H1 (cell line): ENCODE measurements around the gene PGD. TPM values are rescaled to one million over a fixed set of nuclear protein-coding genes. Genes with fewer than 3 reads are reported as not detected.

ENCODE experiments used
- ASH2L ChIP-seq: fragments of 200-600, 300-600 bp; sonication (generic); IDR thresholded peaks from one replicate; pipeline ENCODE4 v1.7.1; 2017; ENCODE audit warnings: low read length
- CHD2 ChIP-seq: IDR thresholded peaks from 2 replicates; pipeline ENCODE4 v1.6.1; 2012; ENCODE audit warnings: low read length, improper control_type of control experiment
- CTBP2 ChIP-seq: IDR thresholded peaks from 2 replicates; pipeline ENCODE4 v1.7.0; 2011; ENCODE audit warnings: borderline replicate concordance, mild to moderate bottlenecking, moderate library complexity, mixed read lengths, low read length; ENCODE audit not compliant: insufficient read depth, insufficient read length
- EGR1 ChIP-seq: IDR thresholded peaks from 2 replicates; pipeline ENCODE4 v1.6.1; 2011; ENCODE audit warnings: low read depth, low read length, borderline replicate concordance
- EP300 ChIP-seq, 2 experiments: IDR thresholded peaks; 1 replicate in 1 of 2; 2 replicates in 1 of 2; pipeline ENCODE4 v1.6.1; 2011 to 2012; ENCODE audit warnings: low read depth in 2 of 2, low read length in 2 of 2, mild to moderate bottlenecking in 2 of 2, borderline replicate concordance in 1 of 2, inconsistent platforms in 1 of 2, moderate library complexity in 1 of 2
- HDAC6 ChIP-seq: IDR thresholded peaks from one replicate; pipeline ENCODE4 v1.7.1; 2012; ENCODE audit warnings: low read depth, mild to moderate bottlenecking, inconsistent platforms, low read length, moderate library complexity
- NRF1 ChIP-seq: IDR thresholded peaks from 2 replicates; pipeline ENCODE4 v1.6.1; 2011; ENCODE audit warnings: mild to moderate bottlenecking, low read depth, low read length, improper control_type of control experiment
- POLR2A ChIP-seq, 2 experiments: IDR thresholded peaks; 1 replicate in 1 of 2; 2 replicates in 1 of 2; pipeline ENCODE4 v1.6.1; 2011; ENCODE audit warnings: low read depth in 2 of 2, low read length in 2 of 2, mild to moderate bottlenecking in 2 of 2; ENCODE audit errors: control extremely low read depth in 1 of 2
- POLR2AphosphoS5 ChIP-seq: IDR thresholded peaks from 2 replicates; pipeline ENCODE4 v1.6.1; 2011; ENCODE audit warnings: low read depth, low read length
- RAD21 ChIP-seq, 2 experiments: IDR thresholded peaks in 1 of 2; conservative IDR thresholded peaks in 1 of 2; 2 replicates each; pipeline ENCODE4 v1.6.1; 2011; ENCODE audit warnings: low read depth in 2 of 2, low read length in 2 of 2, improper control_type of control experiment in 1 of 2, inconsistent platforms in 1 of 2, mild to moderate bottlenecking in 1 of 2, moderate library complexity in 1 of 2
- RBBP5 ChIP-seq: IDR thresholded peaks from 2 replicates; pipeline ENCODE4 v1.7.1; 2012; ENCODE audit warnings: low read depth, mild to moderate bottlenecking, inconsistent platforms, low read length, moderate library complexity, borderline replicate concordance
- SAP30 ChIP-seq: fragments of 300-600 bp; sonication (generic); IDR thresholded peaks from 2 replicates; pipeline ENCODE4 v1.7.1; 2012; ENCODE audit warnings: low read length, moderate library complexity, mild to moderate bottlenecking, inconsistent platforms; ENCODE audit not compliant: insufficient read depth, insufficient replicate concordance
- SIN3A ChIP-seq, 2 experiments: IDR thresholded peaks in 1 of 2; conservative IDR thresholded peaks in 1 of 2; 2 replicates each; pipeline ENCODE4 v1.6.1; 2011 to 2012; ENCODE audit warnings: low read length in 2 of 2, improper control_type of control experiment in 1 of 2, low read depth in 1 of 2, mild to moderate bottlenecking in 1 of 2
- SP4 ChIP-seq: IDR thresholded peaks from 2 replicates; pipeline ENCODE4 v1.6.1; 2012; ENCODE audit warnings: low read length, inconsistent platforms
- SRF ChIP-seq: IDR thresholded peaks from 2 replicates; pipeline ENCODE4 v1.6.1; 2011; ENCODE audit warnings: mild to moderate bottlenecking, low read depth, low read length, moderate library complexity
- TAF1 ChIP-seq: IDR thresholded peaks from 2 replicates; pipeline ENCODE4 v1.6.1; 2011; ENCODE audit warnings: mild to moderate bottlenecking, low read depth, low read length
- polyA plus RNA-seq, 7 experiments: library from polyadenylated mRNA; depleted of rRNA in 3 of 7; stranded (reverse) in 5 of 7; unstranded in 2 of 7; fragments of >200 nt in 5 of 7; fragments of 200-250 nt in 2 of 7; gene quantifications; 1 replicate in 5 of 7; 2 replicates in 1 of 7; 4 replicates in 1 of 7; pipeline versions ENCODE4 v1.2.1 to v1.2.3, GENCODE V29; 2011 to 2013; ENCODE audit warnings: missing spikeins in 2 of 7, mixed read lengths in 2 of 7
- total RNA-seq: library from RNA; stranded (reverse); fragmentation: NEBNext Ultra II Directional; extraction: Animal tissue kit (Norgen Biotek cat#: 25700); gene quantifications from 2 replicates; pipeline ENCODE4 v1.2.1, GENCODE V29; 2021
- TF ChIP-seq, protein P1 (sequence below): IDR thresholded peaks from 2 replicates; pipeline ENCODE4 v1.6.1; 2011; ENCODE audit warnings: low read length, improper control_type of control experiment
- TF ChIP-seq, protein P2 (sequence below): IDR thresholded peaks from 2 replicates; pipeline ENCODE4 v1.6.1; 2012; ENCODE audit warnings: inconsistent platforms
- TF ChIP-seq, protein P3 (sequence below): IDR thresholded peaks from 2 replicates; pipeline ENCODE4 v1.6.1; 2012; ENCODE audit warnings: inconsistent platforms
- TF ChIP-seq, protein P4 (sequence below): IDR thresholded peaks from 2 replicates; pipeline ENCODE4 v1.6.1; 2011; ENCODE audit warnings: low read depth, mild to moderate bottlenecking, low read length; ENCODE audit not compliant: insufficient read depth

The PGD gene
- total and polyA plus RNA-seq, 2 of the 8 experiments (the other 6 are each of a cell fraction or from before 2014, with no cell fraction given) = 191 to 331 TPM

DNA sequence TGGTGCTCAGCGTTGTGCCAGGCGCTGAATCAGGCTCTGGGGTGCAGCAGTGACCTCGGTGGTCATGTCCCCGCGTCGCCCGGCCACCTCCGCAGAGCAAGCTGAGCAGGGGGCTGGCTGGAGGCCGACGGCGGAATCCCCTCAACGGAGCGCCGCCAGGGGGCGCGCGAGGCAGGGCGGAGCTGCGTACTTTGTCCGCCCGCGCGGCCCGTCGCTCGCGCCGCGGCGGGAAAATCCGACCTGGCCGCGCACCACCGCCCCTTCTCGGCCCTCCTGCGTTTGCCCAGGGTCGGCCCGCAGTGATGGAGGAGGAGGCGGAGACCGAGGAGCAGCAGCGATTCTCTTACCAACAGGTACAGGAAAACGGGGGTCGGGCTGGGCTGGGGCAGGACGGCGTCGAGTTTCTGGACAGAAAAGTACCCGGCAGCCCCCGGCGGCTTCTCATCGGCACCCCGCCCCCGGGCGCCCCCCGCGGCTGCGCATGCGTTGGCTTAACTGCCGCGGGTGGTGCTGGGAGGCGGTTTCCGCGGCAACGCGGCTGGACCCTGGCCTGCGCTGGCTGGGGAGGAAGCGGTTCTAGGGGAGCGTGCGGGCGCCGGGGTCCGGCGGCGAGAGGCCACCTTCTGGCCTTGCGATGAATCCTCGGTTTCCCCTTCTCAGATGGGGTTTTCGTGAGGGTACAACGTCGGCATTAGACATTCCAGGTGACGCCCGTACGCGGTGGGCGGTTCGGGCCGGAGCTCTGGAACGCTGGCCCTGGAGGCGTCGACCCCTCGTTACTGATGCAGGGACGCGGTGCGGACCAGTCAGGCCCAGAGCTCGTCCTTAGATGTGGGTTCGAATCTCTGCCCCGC is 31.6 kb downstream of the PGD start, which contains the start of gene CENPS (continued):
- no peak for TF ChIP-seq EP300 (IDR thresholded peaks at IDR 0.05; ENCODE audit: borderline replicate concordance in 1 of 2, low read depth in 2 of 2, low read length in 2 of 2)
- peak; percentile 3; the same call in 1 of the 2 replicates for TF ChIP-seq SRF
- TF ChIP-seq TAF1 = peak; percentile 80
- no peak; the same call in 1 of the 2 replicates for TF ChIP-seq SP4
- TF ChIP-seq, protein P1, sequence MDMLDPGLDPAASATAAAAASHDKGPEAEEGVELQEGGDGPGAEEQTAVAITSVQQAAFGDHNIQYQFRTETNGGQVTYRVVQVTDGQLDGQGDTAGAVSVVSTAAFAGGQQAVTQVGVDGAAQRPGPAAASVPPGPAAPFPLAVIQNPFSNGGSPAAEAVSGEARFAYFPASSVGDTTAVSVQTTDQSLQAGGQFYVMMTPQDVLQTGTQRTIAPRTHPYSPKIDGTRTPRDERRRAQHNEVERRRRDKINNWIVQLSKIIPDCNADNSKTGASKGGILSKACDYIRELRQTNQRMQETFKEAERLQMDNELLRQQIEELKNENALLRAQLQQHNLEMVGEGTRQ = no peak
- TF ChIP-seq CTBP2 = no peak
- TF ChIP-seq EGR1 = peak; percentile 52; the same call in 1 of the 2 replicates
- peak; percentile 38 to 60 for TF ChIP-seq RAD21 (IDR thresholded peaks at IDR 0.05 in 1 of 2, conservative IDR thresholded peaks at IDR 0.05 in 1 of 2; ENCODE audit: low read depth in 2 of 2, low read length in 2 of 2)
- peak; percentile 94 for TF ChIP-seq ASH2L
- peak; percentile 96 for TF ChIP-seq RBBP5
- no peak for TF ChIP-seq SAP30
- peak; percentile 89 for TF ChIP-seq NRF1
- peak; percentile 54 to 58; a peak in 2 of 4 replicates for TF ChIP-seq SIN3A (conservative IDR thresholded peaks at IDR 0.05 in 1 of 2, IDR thresholded peaks at IDR 0.05 in 1 of 2; ENCODE audit: low read depth in 1 of 2, low read length in 2 of 2)
- TF ChIP-seq, protein P2, sequence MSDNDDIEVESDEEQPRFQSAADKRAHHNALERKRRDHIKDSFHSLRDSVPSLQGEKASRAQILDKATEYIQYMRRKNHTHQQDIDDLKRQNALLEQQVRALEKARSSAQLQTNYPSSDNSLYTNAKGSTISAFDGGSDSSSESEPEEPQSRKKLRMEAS = peak; percentile 89
- peak in 1 of 2 experiments; percentile 90; a peak in 2 of 3 replicates for TF ChIP-seq POLR2A (IDR thresholded peaks at IDR 0.05; ENCODE audit: control extremely low read depth in 1 of 2, low read depth in 2 of 2, low read length in 2 of 2)
- TF ChIP-seq POLR2AphosphoS5 = peak; percentile 74; the same call in 1 of the 2 replicates
- TF ChIP-seq, protein P3, sequence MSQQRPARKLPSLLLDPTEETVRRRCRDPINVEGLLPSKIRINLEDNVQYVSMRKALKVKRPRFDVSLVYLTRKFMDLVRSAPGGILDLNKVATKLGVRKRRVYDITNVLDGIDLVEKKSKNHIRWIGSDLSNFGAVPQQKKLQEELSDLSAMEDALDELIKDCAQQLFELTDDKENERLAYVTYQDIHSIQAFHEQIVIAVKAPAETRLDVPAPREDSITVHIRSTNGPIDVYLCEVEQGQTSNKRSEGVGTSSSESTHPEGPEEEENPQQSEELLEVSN = peak; percentile 98
- no peak for TF ChIP-seq CHD2
- TF ChIP-seq, protein P4, sequence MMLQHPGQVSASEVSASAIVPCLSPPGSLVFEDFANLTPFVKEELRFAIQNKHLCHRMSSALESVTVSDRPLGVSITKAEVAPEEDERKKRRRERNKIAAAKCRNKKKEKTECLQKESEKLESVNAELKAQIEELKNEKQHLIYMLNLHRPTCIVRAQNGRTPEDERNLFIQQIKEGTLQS = no peak
- TF ChIP-seq HDAC6 = no peak
